Hematopoietic multipotent progenitor cell (in vitro differentiated cells): Measurements from ENCODE around the gene MIDN. TPM values are rescaled to one million over a fixed set of nuclear protein-coding genes. Genes with fewer than 3 reads are reported as not detected.
A peak's percentile ranks its signal among the peaks of the same experiment; 100 is the strongest.

Experiments used
- DNase-seq, 3 donors: peaks; one replicate each; pipeline ENCODE4 v3.0.0-alpha.2; 2011 to 2015; ENCODE audit warnings: low read depth in 2 of 3, low spot score in 2 of 3
- total RNA-seq: library from RNA; depleted of rRNA; stranded (reverse); fragments of >200 nt; gene quantifications from one replicate; pipeline ENCODE4 v1.2.3, GENCODE V29; 2012

The MIDN gene
- total RNA-seq, 1 donor: 64.9 TPM

DNA sequence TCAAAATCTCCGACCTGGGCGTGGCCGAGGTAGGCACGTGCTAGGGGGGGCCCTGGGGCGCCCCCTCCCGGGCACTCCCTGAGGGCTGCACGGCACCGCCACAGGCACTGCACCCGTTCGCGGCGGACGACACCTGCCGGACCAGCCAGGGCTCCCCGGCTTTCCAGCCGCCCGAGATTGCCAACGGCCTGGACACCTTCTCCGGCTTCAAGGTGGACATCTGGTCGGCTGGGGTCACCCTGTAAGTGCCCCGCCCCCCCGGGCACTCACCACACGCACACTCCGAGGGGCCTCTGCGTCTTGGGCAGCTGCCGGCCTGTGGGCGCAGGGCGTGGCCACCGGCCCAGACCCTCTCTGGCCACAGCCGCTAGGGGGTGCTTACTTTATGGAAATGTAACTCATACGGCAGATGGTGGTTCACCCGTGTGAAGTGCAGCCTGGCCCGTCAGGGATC, 27.9 kb upstream of the MIDN start:
- DNase-seq: no peak

DNA sequence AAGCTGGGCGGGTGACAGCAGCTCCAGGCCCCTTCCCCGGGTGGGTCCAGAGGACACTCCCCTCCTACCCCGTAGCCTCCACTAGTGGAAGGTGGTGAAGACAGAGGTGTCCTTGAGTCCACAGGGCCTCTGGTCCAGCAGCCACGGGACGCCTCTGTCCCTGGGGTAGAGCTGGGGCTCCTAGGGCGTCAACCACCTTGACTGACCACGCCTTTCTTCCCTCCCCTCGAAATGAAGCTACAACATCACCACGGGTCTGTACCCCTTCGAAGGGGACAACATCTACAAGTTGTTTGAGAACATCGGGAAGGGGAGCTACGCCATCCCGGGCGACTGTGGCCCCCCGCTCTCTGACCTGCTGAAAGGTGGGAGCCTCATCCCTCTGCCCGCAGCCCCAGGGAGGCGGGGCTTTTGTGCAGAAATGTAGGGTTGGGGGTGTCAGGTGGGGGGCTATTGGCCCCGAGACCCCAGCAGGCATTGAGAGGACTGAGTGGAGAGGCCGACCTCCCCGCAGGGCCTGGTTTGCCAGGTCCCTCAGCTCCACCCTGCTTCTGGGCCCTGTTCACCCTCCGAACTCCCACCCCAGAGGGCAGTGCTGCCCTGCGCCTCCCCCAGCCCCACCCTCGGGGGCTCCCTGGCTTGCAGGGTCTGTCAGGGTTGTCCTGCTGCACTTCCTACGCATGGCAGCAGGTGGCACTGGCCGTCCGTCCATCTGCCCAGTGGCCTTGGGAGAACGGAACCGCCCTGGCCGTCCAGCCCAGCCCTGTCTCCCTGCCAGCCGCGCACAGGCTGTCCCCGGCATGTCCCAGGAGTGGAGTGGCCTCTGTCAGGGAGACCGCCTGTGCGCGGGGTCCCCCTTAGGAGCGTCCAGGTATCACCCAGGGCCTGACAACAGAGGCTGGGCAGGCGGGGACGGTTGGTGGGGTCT, 27.1 kb upstream of the MIDN start:
- no peak for DNase-seq

DNA sequence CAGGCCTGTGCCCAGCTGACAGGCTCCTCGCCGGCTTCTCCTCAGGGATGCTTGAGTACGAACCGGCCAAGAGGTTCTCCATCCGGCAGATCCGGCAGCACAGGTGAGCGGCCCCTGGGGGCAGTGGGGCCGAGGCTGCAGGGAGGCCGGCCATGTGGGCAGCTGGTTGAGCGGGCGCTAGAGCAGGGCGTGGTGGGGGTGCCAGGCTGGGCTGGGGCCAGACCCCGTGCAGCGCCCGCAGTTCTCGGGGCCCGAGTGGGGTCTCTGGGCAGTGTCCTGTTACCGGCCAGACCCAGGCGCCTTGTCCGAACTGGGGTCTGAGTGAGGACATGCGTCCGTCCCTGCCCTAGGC, 26.5 kb upstream of the MIDN start:
- DNase-seq: no peak

GRCh38 chr19:1222394-1222793, 26.0 kb upstream of the MIDN start:
- no peak for DNase-seq

DNA sequence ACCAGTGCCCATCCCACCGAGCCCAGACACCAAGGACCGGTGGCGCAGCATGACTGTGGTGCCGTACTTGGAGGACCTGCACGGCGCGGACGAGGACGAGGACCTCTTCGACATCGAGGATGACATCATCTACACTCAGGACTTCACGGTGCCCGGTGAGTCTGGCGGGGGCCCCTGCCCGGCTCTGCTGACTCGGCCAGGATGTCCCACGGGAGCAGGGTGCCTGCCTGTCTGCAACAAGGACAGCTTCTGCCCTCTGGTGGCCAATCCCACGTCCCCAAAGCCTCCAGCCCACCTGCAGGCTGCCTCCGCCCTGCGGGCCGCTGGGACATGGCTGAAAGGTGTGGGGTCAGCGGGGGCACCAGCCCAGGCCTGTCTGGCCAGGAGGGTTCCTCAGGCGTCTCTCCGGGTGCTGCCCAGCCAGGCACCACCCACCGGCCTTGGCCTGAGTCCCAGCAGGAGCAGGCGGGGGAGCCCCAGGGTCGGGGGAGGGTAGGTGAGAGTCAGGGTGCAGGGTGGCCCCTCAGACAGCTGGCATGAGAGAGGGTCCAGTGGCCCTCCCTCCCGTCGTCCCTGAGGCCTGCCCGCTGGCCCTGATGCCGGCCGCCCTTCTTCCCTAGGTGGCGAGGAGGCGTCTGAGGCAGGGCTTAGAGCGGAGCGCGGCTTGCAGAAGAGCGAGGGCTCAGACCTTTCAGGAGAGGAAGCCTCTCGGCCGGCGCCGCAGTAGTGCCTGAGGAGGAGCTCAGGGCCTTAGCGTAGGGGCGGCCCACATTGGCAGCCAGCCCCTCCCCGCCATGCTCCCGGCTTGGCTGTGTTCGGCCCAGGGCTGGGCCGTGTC, 25.1 kb upstream of the MIDN start:
- peak in 2 of 3 donors; percentile 43 to 45 for DNase-seq

DNA sequence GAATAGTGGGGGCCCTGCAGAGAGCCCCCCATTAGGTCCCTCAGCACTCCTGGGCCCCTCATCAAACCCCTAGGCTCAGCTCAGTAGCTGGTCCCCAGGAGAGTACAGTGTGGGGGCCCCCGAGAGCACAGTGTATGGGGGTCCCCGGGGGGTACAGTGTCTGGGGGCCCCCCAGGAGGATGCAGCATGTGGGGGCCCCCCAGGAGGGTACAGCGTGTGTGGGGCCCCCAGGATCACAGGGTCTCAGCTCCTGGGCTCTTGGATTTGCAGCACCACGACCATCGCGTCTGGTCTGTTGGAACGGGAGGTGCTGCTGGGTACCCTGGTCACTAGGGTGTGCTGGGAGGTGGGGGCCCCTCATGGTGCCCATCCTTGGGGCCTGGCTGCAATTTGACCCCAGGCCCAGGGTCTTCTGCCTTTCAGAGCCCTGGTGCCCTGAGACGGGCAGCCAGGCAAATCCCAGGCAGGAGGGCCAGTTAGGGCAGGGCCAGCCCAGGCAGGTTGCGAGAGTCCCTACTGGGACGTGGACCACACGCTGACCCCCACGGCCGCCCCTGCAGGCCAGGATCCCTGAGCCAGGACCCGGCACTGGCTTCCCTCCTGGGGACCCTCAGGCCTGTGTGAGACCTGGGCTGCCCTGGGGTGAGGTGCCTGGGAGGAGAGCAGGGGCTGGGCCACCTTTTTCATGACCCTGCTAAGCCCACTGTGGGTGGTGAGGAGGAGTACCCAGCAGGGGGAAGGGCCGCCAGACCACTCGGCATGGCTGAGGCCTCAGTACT, 24.1 kb upstream of the MIDN start:
- DNase-seq: no peak

DNA sequence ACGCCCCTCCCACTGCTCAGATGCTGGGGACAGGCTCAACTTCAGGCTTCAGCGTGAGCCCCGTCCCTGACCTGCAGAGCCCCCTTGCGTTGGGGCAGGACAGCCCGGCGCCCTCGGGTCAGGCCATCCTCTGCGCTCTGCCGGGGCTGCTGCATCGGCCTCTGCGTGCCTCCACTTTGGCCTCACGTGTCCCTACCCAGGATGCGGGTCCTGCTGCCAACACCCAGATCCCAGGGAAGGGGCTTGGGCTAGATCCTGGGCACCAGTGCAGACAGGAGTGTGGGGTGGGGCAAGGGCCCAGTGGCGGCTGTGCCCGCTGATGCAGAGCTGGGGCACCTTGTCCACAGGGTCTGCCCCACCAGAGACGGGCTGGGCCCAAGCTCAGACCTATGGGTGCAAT, 23.5 kb upstream of the MIDN start:
- DNase-seq: no peak

DNA sequence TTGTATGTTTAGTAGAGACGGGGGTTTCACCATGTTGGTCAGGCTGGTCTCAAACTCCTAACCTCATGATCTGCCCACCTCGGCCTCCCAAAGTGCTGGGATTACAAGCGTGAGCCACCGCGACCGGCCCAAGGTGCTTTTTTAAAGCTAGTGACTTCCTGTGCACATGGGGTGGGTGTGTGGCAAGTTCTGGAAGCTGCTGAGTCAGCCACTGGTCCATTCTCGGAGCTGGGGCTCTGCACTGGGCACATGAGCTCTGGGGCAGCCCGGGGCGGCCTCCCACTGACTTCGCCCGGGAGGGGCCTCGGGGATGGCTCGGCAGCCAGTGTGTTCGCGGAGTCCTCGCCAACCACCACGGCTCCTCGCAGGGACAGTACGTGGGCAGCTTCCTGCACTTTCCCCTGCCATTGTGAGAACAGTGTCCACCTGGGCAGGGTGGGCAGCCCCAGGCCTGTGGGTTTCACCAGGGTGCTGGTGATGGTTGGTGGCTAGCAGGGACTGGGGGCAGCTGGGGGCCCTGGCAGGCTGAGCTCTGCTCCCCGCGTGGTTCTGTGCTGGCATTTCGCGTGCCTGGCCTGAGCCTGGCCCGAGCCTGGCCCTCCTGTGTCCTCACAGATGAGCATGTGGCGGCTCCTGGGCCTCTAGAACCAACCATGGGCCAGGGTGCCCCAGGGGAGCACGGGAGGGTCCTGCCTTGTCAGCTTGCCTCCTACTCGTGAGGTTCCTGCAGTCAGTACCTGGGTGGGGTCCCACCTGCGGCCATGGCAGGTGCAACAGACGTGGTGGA, 22.8 kb upstream of the MIDN start:
- no peak for DNase-seq

GRCh38 chr19:1226227-1226518, 22.2 kb upstream of the MIDN start:
- DNase-seq: no peak

DNA sequence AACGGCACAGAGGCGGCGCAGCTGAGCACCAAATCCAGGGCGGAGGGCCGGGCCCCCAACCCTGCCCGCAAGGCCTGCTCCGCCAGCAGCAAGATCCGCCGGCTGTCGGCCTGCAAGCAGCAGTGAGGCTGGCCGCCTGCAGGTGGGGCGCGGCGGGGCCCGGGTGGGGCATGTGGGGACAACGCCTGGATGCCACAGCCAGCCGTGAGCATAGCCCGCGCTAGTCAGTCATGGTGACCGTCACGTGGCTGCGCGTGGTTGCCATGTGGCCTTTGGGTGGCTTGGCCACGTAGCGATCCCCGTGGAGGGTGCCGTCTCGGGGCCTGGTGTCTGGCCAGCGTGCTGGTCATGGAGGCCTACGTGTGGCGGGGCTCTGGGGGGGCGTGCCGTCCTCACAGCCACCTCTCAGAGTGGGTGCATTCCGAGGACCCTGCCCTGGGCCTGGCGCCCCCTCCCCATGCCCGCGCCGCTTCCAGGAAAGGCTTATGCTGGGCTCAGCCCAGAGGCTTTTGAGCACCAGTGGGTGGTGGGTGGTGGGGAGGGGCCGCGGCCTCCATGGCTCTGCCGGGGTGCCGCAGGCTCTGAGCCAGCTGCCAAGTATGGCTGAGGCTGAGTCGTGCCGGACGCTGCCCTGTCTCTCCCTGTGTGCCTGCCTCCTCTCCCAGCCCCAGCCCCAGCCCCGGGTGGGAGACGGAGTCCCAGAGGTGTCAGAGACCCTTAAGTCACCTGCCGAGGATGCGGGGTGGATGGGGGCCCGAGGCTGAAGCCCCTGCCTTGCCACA, 21.7 kb upstream of the MIDN start:
- DNase-seq: no peak

GRCh38 chr19:1227304-1228054, 20.9 kb upstream of the MIDN start:
- DNase-seq: no peak

DNA sequence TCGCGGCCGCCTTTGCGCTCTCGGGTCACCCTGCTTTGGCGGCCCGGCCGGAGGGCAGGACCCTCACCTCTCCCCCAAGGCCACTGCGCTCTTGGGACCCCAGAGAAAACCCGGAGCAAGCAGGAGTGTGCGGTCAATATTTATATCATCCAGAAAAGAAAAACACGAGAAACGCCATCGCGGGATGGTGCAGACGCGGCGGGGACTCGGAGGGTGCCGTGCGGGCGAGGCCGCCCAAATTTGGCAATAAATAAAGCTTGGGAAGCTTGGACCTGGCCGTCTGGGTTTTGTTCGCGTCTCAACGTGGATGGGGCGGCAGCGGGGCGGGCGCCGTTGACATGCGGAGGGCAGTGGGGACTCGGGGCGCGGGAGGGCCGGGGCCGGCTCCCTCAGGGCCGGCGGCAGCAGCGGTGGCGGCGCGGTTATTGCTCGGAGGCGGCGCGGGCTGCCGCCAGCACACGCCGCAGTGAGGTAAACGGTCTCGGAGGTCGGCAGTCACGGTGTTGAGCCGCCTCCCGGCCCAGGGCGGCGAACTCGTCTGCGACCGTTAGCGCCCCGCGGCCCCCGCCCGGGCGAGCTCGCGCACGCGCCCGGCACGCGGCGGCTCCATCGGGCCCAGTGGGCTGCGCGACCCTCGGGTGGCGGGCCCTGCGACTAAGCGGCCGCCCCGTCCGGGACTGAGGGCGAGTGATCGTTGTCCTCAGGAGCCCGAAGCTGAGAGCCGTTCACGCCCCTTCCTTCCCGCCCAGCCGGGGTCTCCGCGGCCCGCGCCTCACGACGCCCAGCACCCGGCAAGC, 20.0 kb upstream of the MIDN start:
- no peak for DNase-seq

DNA sequence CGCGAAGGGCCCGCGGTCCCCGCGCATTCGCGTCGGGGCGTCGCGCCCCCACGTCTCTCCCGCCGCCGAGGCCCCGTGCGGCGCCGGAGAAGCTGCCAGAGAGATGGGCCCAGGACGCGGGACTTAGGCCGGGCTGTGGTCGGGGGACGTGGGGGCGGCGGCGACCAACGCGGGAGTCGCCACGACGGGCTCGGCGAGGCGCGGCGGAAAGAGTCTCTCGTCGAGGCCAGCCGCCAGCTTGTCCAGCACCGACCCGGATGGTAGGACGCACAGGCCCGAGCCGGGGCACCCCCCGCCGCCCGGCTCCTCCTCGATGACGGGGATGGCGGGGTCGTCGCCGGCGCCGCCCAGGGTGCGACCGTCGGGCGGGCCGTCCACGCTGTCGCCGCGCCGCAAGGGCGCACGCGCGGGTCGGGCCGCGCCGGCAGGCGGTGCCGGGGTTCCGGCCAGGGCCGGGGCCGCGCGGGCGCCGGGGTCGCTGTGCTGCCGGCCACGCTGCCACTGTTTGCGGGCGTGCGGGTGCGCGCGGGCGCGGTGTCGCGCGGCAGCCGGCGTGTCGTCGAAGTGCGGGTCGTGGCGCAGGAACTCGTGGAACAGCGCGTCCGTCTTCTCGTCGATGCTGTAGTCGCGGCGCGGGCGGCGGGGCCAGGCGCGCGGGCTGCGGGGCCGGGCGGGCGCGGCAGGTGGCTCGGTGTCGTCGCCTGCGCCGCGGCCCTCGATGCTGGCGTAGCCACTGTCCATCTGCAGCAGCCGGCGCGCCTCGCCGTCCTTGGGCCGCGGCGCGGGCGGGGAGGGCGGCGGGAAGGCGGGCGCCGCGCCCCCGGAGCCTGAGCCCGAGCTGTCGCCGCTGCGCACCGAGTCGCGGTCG, 19.1 kb upstream of the MIDN start:
- no peak for DNase-seq

- no peak for DNase-seq
These were observed 18.2 kb upstream of the MIDN start for GRCh38 chr19:1229924-1230782.

- DNase-seq: no peak
These were observed 17.4 kb upstream of the MIDN start for GRCh38 chr19:1230783-1231489.
